Measurements from ENCODE around the gene PTPN22. TPM values are rescaled to one million over a fixed set of nuclear protein-coding genes. Genes with fewer than 3 reads are reported as not detected.
A peak's percentile ranks its signal among the peaks of the same experiment; 100 is the strongest.

PTPN22 gene
- total and polyA plus RNA-seq, 9 of the 15 experiments (the other 6 are each of a cell fraction or from before 2014, with no cell fraction given), result 0.45 to 4.6 (median 1.1) TPM

- TF ChIP-seq CTCFL (IDR thresholded peaks at IDR 0.05; ENCODE audit: borderline replicate concordance, insufficient read depth, low read depth, low read length, poor library complexity, severe bottlenecking), result peak; percentile 20
- peak; percentile 41; the same call in 1 of the 2 replicates for TF ChIP-seq ATF1 (CRISPR knock-in tag; IDR thresholded peaks at IDR 0.05)
- TF ChIP-seq ATF1 (tag; IDR thresholded peaks at IDR 0.05), result peak; percentile 94
- no peak for TF ChIP-seq FOXA1 (IDR thresholded peaks at IDR 0.05; ENCODE audit: borderline replicate concordance)
- peak; percentile 85 for TF ChIP-seq PKNOX1 (IDR thresholded peaks at IDR 0.05)
- TF ChIP-seq NCOR1 (IDR thresholded peaks at IDR 0.05), result peak; percentile 46
- TF ChIP-seq ZNF518B (CRISPR knock-in tag; IDR thresholded peaks at IDR 0.05), result no peak
- peak; percentile 89 to 94 for TF ChIP-seq MNT (conservative IDR thresholded peaks at IDR 0.05)
- peak; percentile 89 for TF ChIP-seq ETV1 (tag; conservative IDR thresholded peaks at IDR 0.05; ENCODE audit: low read depth)
- peak; percentile 75; the same call in 1 of the 2 replicates for TF ChIP-seq GATAD2B (IDR thresholded peaks at IDR 0.05; ENCODE audit: borderline replicate concordance)
- TF ChIP-seq ATF6 (CRISPR knock-in tag; IDR thresholded peaks at IDR 0.05), result peak; percentile 86; the same call in 1 of the 2 replicates
- peak; percentile 44; the same call in 1 of the 2 replicates for TF ChIP-seq SIN3B (IDR thresholded peaks at IDR 0.05; ENCODE audit: low read depth)
- TF ChIP-seq CBFB (CRISPR knock-in tag; IDR thresholded peaks at IDR 0.05), result peak; percentile 74; the same call in 1 of the 2 replicates
- no peak for TF ChIP-seq PHB (CRISPR knock-in tag; IDR thresholded peaks at IDR 0.05)
- TF ChIP-seq CXXC5 (CRISPR knock-in tag; IDR thresholded peaks at IDR 0.05), result peak; percentile 99
Measured at GRCh38 chr1:113811888-113812660, 59.4 kb downstream of the PTPN22 start, which contains the start of gene RSBN1 (continued).

Data from K562 (cell line).